ENCODE results near the gene ZBTB39.

DNA sequence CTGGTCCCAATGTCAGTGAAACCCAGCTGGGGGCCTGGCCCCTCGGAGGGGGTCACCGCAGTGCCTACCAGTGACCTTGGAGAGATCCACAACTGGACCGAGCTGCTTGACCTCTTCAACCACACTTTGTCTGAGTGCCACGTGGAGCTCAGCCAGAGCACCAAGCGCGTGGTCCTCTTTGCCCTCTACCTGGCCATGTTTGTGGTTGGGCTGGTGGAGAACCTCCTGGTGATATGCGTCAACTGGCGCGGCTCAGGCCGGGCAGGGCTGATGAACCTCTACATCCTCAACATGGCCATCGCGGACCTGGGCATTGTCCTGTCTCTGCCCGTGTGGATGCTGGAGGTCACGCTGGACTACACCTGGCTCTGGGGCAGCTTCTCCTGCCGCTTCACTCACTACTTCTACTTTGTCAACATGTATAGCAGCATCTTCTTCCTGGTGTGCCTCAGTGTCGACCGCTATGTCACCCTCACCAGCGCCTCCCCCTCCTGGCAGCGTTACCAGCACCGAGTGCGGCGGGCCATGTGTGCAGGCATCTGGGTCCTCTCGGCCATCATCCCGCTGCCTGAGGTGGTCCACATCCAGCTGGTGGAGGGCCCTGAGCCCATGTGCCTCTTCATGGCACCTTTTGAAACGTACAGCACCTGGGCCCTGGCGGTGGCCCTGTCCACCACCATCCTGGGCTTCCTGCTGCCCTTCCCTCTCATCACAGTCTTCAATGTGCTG lies 11.0 kb downstream of the ZBTB39 start:
- TF ChIP-seq, protein P1, sequence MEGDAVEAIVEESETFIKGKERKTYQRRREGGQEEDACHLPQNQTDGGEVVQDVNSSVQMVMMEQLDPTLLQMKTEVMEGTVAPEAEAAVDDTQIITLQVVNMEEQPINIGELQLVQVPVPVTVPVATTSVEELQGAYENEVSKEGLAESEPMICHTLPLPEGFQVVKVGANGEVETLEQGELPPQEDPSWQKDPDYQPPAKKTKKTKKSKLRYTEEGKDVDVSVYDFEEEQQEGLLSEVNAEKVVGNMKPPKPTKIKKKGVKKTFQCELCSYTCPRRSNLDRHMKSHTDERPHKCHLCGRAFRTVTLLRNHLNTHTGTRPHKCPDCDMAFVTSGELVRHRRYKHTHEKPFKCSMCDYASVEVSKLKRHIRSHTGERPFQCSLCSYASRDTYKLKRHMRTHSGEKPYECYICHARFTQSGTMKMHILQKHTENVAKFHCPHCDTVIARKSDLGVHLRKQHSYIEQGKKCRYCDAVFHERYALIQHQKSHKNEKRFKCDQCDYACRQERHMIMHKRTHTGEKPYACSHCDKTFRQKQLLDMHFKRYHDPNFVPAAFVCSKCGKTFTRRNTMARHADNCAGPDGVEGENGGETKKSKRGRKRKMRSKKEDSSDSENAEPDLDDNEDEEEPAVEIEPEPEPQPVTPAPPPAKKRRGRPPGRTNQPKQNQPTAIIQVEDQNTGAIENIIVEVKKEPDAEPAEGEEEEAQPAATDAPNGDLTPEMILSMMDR (IDR thresholded peaks at IDR 0.05) = no peak
- TF ChIP-seq EP300 (IDR thresholded peaks at IDR 0.05) = no peak

All from suprapubic skin (tissue), 3 donors.